ENCODE measurements around the gene PLEKHB2.
"Not testable (repeated sequence)": the region's sequence is repeated elsewhere in the genome, so short reads cannot be mapped to it uniquely, and the experiment has no call there.

The PLEKHB2 gene

DNA sequence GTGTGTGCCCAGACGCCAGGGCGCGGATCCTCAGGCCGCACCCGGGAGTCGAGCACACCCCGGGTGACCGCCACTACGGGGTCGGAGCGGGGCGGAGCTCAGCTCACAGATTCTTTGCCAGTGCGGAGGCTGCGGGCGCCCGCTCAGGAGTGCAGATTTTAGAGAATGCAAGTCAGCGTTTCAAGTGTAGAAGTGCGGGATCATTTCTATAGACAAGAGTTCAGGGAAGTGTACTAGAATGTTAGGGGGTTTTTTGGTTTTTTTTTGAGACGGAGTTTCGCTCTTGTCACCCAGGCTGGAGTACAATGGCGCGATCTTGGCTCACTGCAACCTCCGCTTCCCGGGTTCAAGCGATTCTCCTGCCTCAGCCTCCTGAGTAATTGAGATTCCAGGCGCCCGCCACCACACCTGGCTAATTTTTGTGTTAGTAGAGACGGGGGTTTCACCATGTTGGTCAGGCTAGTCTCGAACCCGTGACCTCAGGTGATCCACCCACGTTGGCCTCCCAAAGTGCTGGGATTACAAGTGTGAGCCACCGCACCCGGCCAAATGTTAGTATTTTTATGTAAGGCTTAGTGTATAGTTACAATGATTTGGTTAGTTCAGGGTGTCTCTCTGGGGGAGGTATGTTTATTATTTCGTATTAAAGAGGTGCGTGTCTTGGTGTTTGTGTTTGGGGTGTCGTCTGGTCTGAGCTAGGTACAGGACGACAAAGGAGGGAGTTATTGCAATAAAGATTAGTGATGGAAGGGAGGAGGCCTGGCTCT lies 11.3 kb upstream of the PLEKHB2 start:
- DNase-seq (ENCODE audit: low spot score), result no peak

DNA sequence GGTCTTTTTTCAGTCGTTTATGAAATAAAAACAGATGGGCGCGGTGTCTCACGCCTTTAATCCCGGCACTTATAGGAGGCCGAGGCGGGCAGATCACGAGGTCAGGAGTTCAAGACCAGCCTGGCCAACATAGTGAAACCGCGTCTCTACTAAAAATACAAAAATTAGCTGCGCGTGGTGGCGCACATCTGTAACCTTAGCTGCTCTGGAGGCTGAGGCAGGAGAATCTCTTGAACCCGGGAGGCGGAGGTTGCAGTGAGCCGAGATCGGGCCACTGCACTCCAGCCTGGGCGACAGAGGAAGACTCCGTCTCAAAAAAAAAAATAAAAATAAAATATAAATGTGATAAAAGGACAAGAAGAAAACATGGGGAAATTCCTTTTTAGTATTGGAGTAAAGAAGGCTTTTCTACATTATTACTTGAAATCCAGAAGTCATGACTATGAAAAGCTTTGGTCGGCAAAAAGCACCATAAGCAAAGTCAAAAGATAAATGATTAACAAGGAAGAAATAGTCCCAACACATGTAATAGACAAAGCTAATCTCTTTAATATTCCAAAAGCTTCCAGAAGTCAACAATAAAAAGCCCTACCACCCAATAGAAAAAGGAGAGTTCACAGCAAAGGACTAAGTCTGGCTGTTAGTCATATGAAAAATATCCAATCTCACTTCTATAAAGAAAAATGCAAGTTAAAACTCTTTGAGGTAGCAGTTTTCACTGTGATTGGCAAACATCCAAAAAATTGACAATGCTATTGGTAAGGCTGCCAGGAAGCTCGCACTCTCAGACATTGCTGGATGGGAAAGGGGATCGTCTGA lies 10.5 kb upstream of the PLEKHB2 start:
- peak; percentile 33 for DNase-seq (ENCODE audit: low spot score)

GRCh38 chr2:131103165-131103564 lies 2.0 kb upstream of the PLEKHB2 start:
- DNase-seq (ENCODE audit: low spot score), result no peak

DNA sequence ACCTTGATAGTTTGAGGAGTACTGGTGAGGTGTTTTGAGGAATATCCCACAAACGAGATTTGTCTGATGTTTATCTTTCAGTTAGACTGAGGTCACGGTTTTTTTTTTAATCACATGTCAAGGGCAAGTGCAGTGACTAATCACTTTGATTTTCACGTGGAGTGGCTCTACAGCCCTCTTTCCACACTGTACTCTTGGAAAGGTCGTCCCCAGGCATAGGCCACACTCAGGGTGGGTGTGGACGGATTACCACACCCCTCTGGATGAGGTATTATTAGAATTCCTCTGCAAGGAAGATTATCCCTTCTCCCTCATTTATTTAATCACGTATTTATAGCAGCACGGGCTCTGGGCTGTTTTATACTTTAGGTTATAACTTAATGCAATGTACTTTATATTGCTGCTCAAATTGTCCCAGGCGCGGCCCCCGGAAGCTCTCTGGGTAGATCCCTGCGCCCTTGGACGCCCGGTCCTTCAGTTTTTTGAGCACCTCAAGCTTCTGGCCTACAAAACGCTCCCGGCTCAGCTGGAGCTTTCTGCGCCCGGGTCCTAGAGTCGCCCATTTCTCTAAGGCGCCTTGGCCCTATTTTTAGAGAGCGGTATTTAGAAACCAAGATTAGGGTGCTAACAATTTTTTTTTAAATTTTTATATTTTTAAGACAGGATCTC lies 515 bp upstream of the PLEKHB2 start:
- peak; percentile 60 for DNase-seq (ENCODE audit: low spot score)

DNA sequence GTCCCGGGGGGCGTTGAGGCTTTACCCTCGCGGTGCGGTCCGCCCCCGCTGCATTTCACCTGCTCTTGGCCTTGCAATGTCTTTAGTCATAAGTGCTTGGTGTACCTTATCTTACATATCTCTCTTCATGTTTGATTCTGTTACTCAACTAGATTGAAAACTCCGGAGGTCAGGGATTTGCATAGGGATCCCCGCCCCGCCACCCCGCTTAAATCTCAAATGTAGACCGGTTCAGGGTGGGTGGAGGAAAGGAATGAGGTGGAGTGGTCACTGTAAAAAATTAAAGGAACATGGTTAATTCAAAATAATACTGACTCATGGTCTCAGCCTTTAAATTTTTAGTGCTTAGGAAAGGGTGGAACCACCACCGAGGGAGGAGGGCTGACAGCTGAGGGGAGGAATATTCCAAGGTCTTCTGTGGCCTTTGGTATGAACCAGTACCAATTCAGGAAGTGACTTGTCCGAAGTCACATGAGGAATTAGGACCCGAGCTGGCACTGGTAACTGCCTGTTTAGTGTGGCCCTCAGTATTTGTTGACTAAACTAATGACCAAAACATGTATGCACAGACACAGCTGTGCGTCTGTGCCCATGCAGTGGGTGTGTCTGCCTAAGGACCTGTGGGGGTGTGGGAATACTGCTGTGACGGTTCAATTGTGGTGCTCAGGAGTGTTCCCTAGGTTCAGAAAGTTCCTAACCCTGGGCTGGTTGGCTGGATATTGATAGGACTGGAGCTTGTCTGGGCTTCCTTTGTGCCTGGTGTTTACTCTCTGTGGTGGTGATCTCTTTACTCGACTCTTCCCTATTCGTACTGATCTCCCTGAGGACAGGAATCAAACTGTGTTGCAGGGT lies 1.0 kb downstream of the PLEKHB2 start:
- DNase-seq (ENCODE audit: low spot score), result peak; percentile 75

GRCh38 chr2:131112529-131112928 lies 7.4 kb downstream of the PLEKHB2 start:
- no peak for DNase-seq (ENCODE audit: low spot score)

DNA sequence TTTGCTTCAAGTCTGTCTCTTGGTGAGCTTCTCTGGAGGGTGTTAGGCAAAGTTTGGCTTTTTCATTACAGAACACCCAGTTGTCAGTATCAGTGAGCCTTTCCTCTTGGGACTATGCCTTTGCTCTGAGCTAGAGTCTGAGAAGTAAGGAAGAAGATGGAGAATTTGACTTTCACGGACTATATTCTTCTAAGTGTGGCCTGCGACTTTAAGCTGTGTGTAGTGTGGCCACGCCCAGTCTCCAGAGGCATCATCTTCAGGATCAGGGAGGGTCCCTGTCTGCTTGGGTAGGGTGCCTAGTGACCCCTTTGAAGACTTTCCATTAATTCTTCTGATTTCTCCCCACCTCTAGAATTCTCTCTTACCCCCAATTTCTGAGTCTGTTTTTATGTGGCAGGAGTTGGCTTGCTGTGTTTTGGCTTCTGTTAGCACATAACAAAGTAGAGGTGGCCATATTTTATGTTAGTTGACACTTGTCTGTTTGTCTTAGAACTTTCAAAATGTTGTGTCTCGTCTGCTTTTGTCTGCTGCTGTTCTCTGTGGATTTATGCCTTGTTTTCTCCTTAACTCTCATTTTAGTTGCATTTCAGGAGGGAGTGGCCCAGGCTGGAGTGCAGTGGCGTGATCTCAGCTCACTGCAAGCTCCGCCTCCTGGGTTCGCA lies 8.6 kb downstream of the PLEKHB2 start:
- no peak for DNase-seq (ENCODE audit: low spot score)

GRCh38 chr2:131114950-131115349 lies 9.8 kb downstream of the PLEKHB2 start:
- DNase-seq (ENCODE audit: low spot score), result not testable (repeated sequence)

- no peak for DNase-seq (ENCODE audit: low spot score)
These were observed 10.6 kb downstream of the PLEKHB2 start for GRCh38 chr2:131115752-131116151.

- DNase-seq (ENCODE audit: low spot score), result no peak
These were observed 15.7 kb downstream of the PLEKHB2 start for GRCh38 chr2:131120815-131121317.

GRCh38 chr2:131121464-131121863 lies 16.3 kb downstream of the PLEKHB2 start:
- DNase-seq (ENCODE audit: low spot score), result no peak

- DNase-seq (ENCODE audit: low spot score), result no peak
These were observed 17.4 kb downstream of the PLEKHB2 start for GRCh38 chr2:131122496-131122895.

- no peak for DNase-seq (ENCODE audit: low spot score)
These were observed 18.1 kb downstream of the PLEKHB2 start for GRCh38 chr2:131123192-131123591.

- DNase-seq (ENCODE audit: low spot score), result no peak
These were observed 20.1 kb downstream of the PLEKHB2 start for GRCh38 chr2:131125195-131125757.

DNA sequence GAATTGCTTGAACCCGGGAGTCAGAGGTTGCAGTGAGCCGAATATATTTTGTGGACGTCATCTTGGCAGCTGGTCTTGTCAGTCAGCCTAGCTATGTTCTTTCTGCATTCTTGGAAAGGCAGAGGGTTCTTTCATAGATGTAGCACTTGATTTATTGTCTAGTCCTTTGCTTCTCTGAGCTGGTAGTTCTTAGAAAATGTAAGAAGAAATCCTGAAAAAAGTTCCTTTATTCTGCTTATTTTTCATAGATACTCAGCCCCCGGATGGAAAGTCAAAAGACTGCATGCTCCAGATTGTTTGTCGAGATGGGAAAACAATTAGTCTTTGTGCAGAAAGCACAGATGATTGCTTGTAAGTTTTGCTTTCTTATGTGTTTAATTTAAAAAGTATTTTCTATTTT lies 21.3 kb downstream of the PLEKHB2 start:
- no peak for DNase-seq (ENCODE audit: low spot score)

DNA sequence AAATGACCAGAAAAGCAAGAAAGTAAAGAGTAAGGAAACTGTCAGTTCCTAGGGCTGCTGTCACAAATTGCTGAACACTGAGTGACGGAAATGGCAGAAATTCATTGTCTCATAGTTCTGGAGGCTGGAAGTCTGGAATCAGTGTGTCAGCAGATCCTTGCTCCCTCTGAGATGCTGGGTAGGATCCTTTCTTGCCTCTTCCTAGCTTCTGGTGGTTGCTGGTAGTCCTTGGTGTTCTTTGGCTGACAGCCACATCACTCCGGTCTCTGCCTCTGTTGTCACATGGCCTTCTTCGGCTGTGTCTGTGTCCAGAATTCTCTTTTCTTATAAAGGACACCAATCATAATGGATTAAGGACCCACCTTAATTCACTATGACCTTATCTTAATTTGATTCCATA lies 21.9 kb downstream of the PLEKHB2 start:
- no peak for DNase-seq (ENCODE audit: low spot score)

DNA sequence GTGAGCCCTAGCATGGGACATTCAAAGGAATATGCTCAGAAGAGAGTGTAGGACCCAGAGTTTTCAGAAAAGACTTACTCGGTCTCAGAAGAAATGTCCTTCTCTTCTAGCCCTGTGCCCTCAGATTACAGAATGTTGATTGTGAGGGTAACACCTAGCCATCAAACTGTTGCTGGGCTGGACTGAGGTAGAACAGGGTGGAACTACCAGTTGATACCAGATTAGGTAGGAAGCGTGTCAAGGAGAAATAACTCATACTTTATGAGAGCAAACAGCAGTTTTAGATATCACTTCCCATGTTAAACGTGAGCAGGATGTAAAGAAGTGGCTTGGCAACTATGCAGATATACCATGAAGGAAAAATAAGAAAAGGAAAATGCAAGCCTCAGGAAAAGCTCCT lies 22.8 kb downstream of the PLEKHB2 start:
- no peak for DNase-seq (ENCODE audit: low spot score)

- DNase-seq (ENCODE audit: low spot score), result no peak
These were observed 25.1 kb downstream of the PLEKHB2 start for GRCh38 chr2:131130298-131130596.

DNA sequence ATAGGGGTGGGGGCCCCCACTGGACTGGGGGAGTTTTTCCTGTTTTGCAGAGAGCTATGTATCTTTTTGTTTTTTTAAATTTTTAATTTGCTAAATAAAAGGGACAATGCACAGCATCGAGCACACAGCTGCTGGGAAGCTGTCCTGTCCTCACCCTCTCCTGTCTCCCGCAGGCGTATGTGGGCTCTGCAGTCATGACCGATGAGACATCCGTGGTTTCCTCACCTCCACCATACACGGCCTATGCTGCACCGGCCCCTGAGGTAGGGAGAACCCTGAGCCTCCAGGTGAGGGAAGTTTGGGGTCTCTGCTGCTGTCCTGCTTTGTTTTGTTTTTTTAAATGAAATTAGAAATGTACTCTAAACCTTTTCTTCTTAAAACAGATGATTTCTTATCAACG lies 27.6 kb downstream of the PLEKHB2 start:
- no peak for DNase-seq (ENCODE audit: low spot score)

- DNase-seq (ENCODE audit: low spot score), result no peak
These were observed 35.4 kb downstream of the PLEKHB2 start for GRCh38 chr2:131140581-131140980.

DNA sequence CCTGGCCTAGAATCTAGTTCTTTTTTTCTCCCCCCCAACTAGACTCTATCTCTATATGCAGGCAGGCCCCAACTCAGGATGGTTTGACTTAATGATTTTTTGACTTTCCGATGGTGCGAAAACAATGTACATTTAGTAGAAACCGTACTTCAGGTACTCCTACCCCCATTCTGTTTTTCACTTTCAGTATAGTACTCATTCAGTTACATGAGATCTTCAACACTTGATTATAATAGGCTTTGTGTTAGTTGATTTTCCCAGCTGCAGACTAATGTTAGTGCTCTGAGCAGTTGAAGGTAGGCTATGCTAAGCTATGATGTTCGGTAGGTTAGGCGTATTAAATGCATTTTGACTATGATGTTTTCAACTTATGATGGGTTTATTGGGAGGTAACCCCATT lies 37.7 kb downstream of the PLEKHB2 start:
- DNase-seq (ENCODE audit: low spot score), result no peak
